Thyroid gland (tissue), 4 donors: ENCODE data around the gene PCDHGC4. TPM values are rescaled to one million over a fixed set of nuclear protein-coding genes. Genes with fewer than 3 reads are reported as not detected.

Experiments
- DNase-seq, 2 donors: peaks; one replicate each; pipeline ENCODE4 v3.0.0-alpha.2; 2019
- H3K27ac ChIP-seq, 3 donors: fragments of 200-600 bp; sonication (generic); 1 replicate in 2 of 3; 2 replicates in 1 of 3; pipeline ENCODE4 v1.5.1; 2016 to 2019; ENCODE audit warnings: mild to moderate bottlenecking in 1 of 3, moderate library complexity in 1 of 3
- H3K27me3 ChIP-seq: fragments of 200-600 bp; sonication (generic); one replicate; pipeline ENCODE4 v1.5.1; 2019
- H3K36me3 ChIP-seq, 2 donors: fragments of 200-600 bp; sonication (generic); one replicate each; pipeline ENCODE4 v1.5.1; 2016 to 2019
- H3K4me1 ChIP-seq, 2 donors: fragments of 200-600 bp; sonication (generic); one replicate each; pipeline ENCODE4 v1.5.1; 2017 to 2019
- H3K4me3 ChIP-seq, 3 donors: fragments of 200-600 bp; sonication (generic); replicated peaks in 1 of 3; 1 replicate in 2 of 3; 2 replicates in 1 of 3; pipeline ENCODE4 v1.5.1; 2016; ENCODE audit warnings: mild to moderate bottlenecking in 1 of 3
- H3K9me3 ChIP-seq: fragments of 200-600 bp; sonication (generic); one replicate; pipeline ENCODE4 v1.5.1; 2017
- POLR2A ChIP-seq, 2 donors: fragments of 450-650 bp; IDR thresholded peaks; one replicate each; pipeline ENCODE4 v1.6.1; 2017; ENCODE audit warnings: antibody characterized with exemption in 2 of 2, mild to moderate bottlenecking in 2 of 2, moderate library complexity in 1 of 2
- WGBS, 2 donors: methylation state at CpG; one replicate each; pipeline ENCODE4 v1.1.5; 2017; 5-methylcytosine and 5-hydroxymethylcytosine counted together
- intact Hi-C: fragments of 100-400 bp; cut with DNase I; formaldehyde crosslinking; loops from one replicate; pipeline ENCODE4 v1.15.1; 2023
- total RNA-seq, 4 donors: library from RNA; depleted of rRNA; stranded (reverse); fragments of >200 nt; gene quantifications; one replicate each; pipeline ENCODE4 v1.2.3, GENCODE V29; 2016
- TF ChIP-seq, protein P1 (sequence below), 6 experiments: fragments of 200-600 bp in 3 of 6; fragments of 450-650 bp in 3 of 6; sonication (generic) in 3 of 6; IDR thresholded peaks; one replicate each; pipeline ENCODE4 v1.5.1; 2016 to 2019; ENCODE audit warnings: antibody characterized with exemption in 6 of 6, mild to moderate bottlenecking in 2 of 6, inconsistent platforms in 1 of 6, moderate library complexity in 1 of 6

PCDHGC4 gene
- total RNA-seq, 4 donors from 2014 or later = 2.5 to 10.7 (median 4.8) TPM

- Histone ChIP-seq H3K4me1 (peaks cover 0 to 3% of the 10 kb centered on the region in 2 donors), H3K27ac (no peak overlapping the region), H3K27me3 (no peaks in the 10 kb centered on the region), H3K36me3 (peaks cover 0 to 6% of the 10 kb centered on the region in 2 donors), H3K4me3 (no peak overlapping the region), H3K9me3 (no peaks in the 10 kb centered on the region)
- intact Hi-C loops = no loop called here
- WGBS, 2 donors = 93 to 98% methylated on average over 4 of the region's 4 CpGs
- DNase-seq = no peak
- no peak for TF ChIP-seq POLR2A (IDR thresholded peaks at IDR 0.05)
- TF ChIP-seq, protein P1, sequence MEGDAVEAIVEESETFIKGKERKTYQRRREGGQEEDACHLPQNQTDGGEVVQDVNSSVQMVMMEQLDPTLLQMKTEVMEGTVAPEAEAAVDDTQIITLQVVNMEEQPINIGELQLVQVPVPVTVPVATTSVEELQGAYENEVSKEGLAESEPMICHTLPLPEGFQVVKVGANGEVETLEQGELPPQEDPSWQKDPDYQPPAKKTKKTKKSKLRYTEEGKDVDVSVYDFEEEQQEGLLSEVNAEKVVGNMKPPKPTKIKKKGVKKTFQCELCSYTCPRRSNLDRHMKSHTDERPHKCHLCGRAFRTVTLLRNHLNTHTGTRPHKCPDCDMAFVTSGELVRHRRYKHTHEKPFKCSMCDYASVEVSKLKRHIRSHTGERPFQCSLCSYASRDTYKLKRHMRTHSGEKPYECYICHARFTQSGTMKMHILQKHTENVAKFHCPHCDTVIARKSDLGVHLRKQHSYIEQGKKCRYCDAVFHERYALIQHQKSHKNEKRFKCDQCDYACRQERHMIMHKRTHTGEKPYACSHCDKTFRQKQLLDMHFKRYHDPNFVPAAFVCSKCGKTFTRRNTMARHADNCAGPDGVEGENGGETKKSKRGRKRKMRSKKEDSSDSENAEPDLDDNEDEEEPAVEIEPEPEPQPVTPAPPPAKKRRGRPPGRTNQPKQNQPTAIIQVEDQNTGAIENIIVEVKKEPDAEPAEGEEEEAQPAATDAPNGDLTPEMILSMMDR (IDR thresholded peaks at IDR 0.05) = no peak
Observed at GRCh38 chr5:141534492-141535213, 49.8 kb downstream of the PCDHGC4 start.

Other genes with a start within 250 kb of the PCDHGC4 start
- gene PCDHB15, start 239.6 kb upstream of the PCDHGC4 start, total RNA-seq = 1 to 10 TPM; 3.8 to 6.8 (median 5.5) TPM
- 1 to 10 TPM in 2 of 4 donors, not detected in 2; 1.6 to 4.5 TPM for gene SLC25A2, start 181.0 kb upstream of the PCDHGC4 start, total RNA-seq
- 10 to 100 TPM; 48.0 to 72.6 (median 60.9) TPM for gene TAF7, start 164.2 kb upstream of the PCDHGC4 start, total RNA-seq
- 1 to 10 TPM in 2 of 4 donors, under 1 TPM in 2; 0.40 to 1.3 (median 0.87) TPM for gene PCDHGA1, start 154.5 kb upstream of the PCDHGC4 start, total RNA-seq
- 1 to 10 TPM; 4.3 to 6.4 (median 5.6) TPM for gene PCDHGA2, start 146.3 kb upstream of the PCDHGC4 start, total RNA-seq
- gene PCDHGA3, start 141.2 kb upstream of the PCDHGC4 start, total RNA-seq = 1 to 10 TPM; 3.0 to 4.7 (median 4.1) TPM
- 1 to 10 TPM; 3.9 to 7.5 (median 6.0) TPM for gene PCDHGB1, start 134.9 kb upstream of the PCDHGC4 start, total RNA-seq
- 1 to 10 TPM; 3.5 to 7.7 (median 4.4) TPM for gene PCDHGA4, start 130.0 kb upstream of the PCDHGC4 start, total RNA-seq
- gene PCDHGB2, start 125.0 kb upstream of the PCDHGC4 start, total RNA-seq = 1 to 10 TPM; 4.4 to 7.6 (median 6.6) TPM
- gene PCDHGA5, start 120.9 kb upstream of the PCDHGC4 start, total RNA-seq = 1 to 10 TPM; 3.5 to 5.3 (median 4.2) TPM
- 1 to 10 TPM; 5.1 to 9.2 (median 5.8) TPM for gene PCDHGB3, start 114.8 kb upstream of the PCDHGC4 start, total RNA-seq
- gene PCDHGA6, start 111.1 kb upstream of the PCDHGC4 start, total RNA-seq = 1 to 10 TPM; 5.6 to 7.3 (median 5.8) TPM
- gene PCDHGA7, start 102.3 kb upstream of the PCDHGC4 start, total RNA-seq = 1 to 10 TPM; 5.1 to 9.8 (median 7.8) TPM
- gene PCDHGB4, start 97.3 kb upstream of the PCDHGC4 start, total RNA-seq = 10 to 100 TPM; 10.4 to 12.5 (median 10.4) TPM
- gene PCDHGA8, start 92.4 kb upstream of the PCDHGC4 start, total RNA-seq = 1 to 10 TPM; 2.9 to 5.8 (median 4.7) TPM
- gene PCDHGB5, start 87.1 kb upstream of the PCDHGC4 start, total RNA-seq = 10 to 100 TPM; 17.2 to 22.6 (median 20.2) TPM
- 10 to 100 TPM in 3 of 4 donors, 1 to 10 TPM in 1; 9.7 to 12.1 (median 11.0) TPM for gene PCDHGA9, start 82.3 kb upstream of the PCDHGC4 start, total RNA-seq
- gene PCDHGB6, start 77.0 kb upstream of the PCDHGC4 start, total RNA-seq = 10 to 100 TPM in 3 of 4 donors, 1 to 10 TPM in 1; 9.5 to 11.4 (median 10.9) TPM
- gene PCDHGA10, start 72.0 kb upstream of the PCDHGC4 start, total RNA-seq = 10 to 100 TPM in 1 of 4 donors, 1 to 10 TPM in 3; 8.7 to 17.1 (median 9.3) TPM
- 10 to 100 TPM in 3 of 4 donors, 1 to 10 TPM in 1; 9.5 to 19.7 (median 11.3) TPM for gene PCDHGB7, start 67.4 kb upstream of the PCDHGC4 start, total RNA-seq
- gene PCDHGA11, start 64.0 kb upstream of the PCDHGC4 start, total RNA-seq = 1 to 10 TPM; 8.0 to 9.5 (median 8.2) TPM
- gene PCDHGA12, start 54.5 kb upstream of the PCDHGC4 start, total RNA-seq = 10 to 100 TPM in 2 of 4 donors, 1 to 10 TPM in 2; 9.4 to 13.5 (median 10.7) TPM
- 10 to 100 TPM; 24.7 to 31.5 (median 27.6) TPM for gene PCDHGC3, start 9.1 kb upstream of the PCDHGC4 start, total RNA-seq
- 1 to 10 TPM; 1.8 to 3.4 (median 2.1) TPM for gene PCDHGC5, start 4.1 kb downstream of the PCDHGC4 start, total RNA-seq
- 100 to 1,000 TPM in 1 of 4 donors, 10 to 100 TPM in 3; 82.1 to 103 (median 89.7) TPM for gene DIAPH1, start 134.0 kb downstream of the PCDHGC4 start, total RNA-seq
- 10 to 100 TPM; 44.2 to 62.7 (median 54.6) TPM for gene HDAC3, start 151.8 kb downstream of the PCDHGC4 start, total RNA-seq
- 1 to 10 TPM; 2.4 to 5.7 (median 4.6) TPM for gene RELL2, start 152.0 kb downstream of the PCDHGC4 start, total RNA-seq
- 10 to 100 TPM; 15.2 to 28.3 (median 22.7) TPM for gene FCHSD1, start 166.4 kb downstream of the PCDHGC4 start, total RNA-seq
- 10 to 100 TPM in 1 of 4 donors, 1 to 10 TPM in 3; 5.4 to 11.7 (median 8.3) TPM for gene ARAP3, start 197.2 kb downstream of the PCDHGC4 start, total RNA-seq